ENCODE data around the gene DOLPP1. TPM values are rescaled to one million over a fixed set of nuclear protein-coding genes. Genes with fewer than 3 reads are reported as not detected.
"Not testable (repeated sequence)": the region's sequence is repeated elsewhere in the genome, so short reads cannot be mapped to it uniquely, and the experiment has no call there.

Gene DOLPP1
- polyA plus RNA-seq, 1 experiment: 17.6 TPM

GRCh38 chr9:129109952-129110739 is 29.2 kb downstream of the DOLPP1 start:
- POLR2A ChIA-PET: no interaction called here

GRCh38 chr9:129110740-129111527 is 30.0 kb downstream of the DOLPP1 start, which contains the start of the genes CRAT and PTPA:
Gene CRAT (minus strand): TSS chr9:129110793. CDS start chr9:129110509, 284 bp downstream.
Gene PTPA (plus strand): TSS chr9:129111415. CDS start chr9:129111601, 186 bp downstream.
- peaks cover 12% of the 10 kb centered on the region for H3K36me3 ChIP-seq (ENCODE audit: control insufficient read depth, insufficient read depth, low read length)
- no peaks in the 10 kb centered on the region for H3K27me3 ChIP-seq (ENCODE audit: control insufficient read depth, insufficient read depth, low read length)
- no peak for TF ChIP-seq CTCF (IDR thresholded peaks at IDR 0.05; ENCODE audit: insufficient read depth, low read depth, low read length)
- CTCF ChIA-PET: interaction anchor here (1.6 to 2.6 kb wide), 2 partner anchors 8 to 20 kb away, joined by 5 to 6 read pairs; no protein-coding TSS in a partner anchor
- H3K4me3 ChIP-seq (ENCODE audit: low read depth, low read length): peak within 1 kb of the TSS; percentile 98
- POLR2A ChIA-PET: no interaction called here
- peak; percentile 50 for DNase-seq (ENCODE audit: low read depth)

More at GRCh38 chr9:129109952-129110739, 29.2 kb downstream of the DOLPP1 start:
- no peak for DNase-seq (ENCODE audit: low read depth)
- CTCF ChIA-PET: interaction anchor here (1.0 to 1.6 kb wide), 3 partner anchors 21 to 514 kb away, joined by 4 to 6 read pairs (median 4); no protein-coding TSS in a partner anchor
- TF ChIP-seq CTCF (IDR thresholded peaks at IDR 0.05; ENCODE audit: insufficient read depth, low read depth, low read length): no peak
- Histone ChIP-seq H3K27me3 (ENCODE audit: control insufficient read depth, insufficient read depth, low read length) (no peaks in the 10 kb centered on the region), H3K36me3 (ENCODE audit: control insufficient read depth, insufficient read depth, low read length) (peaks cover 15% of the 10 kb centered on the region), H3K4me3 (ENCODE audit: low read depth, low read length) (peak overlapping the region; percentile 98)

- Histone ChIP-seq H3K36me3 (ENCODE audit: control insufficient read depth, insufficient read depth, low read length) (peaks cover 8% of the 10 kb centered on the region), H3K27me3 (ENCODE audit: control insufficient read depth, insufficient read depth, low read length) (no peaks in the 10 kb centered on the region), H3K4me3 (ENCODE audit: low read depth, low read length) (peak overlapping the region; percentile 98)
- ChIA-PET POLR2A (no interaction called here), CTCF (interaction anchor here (1.2 to 2.6 kb wide), 4 partner anchors 9 to 514 kb away, joined by 3 to 5 read pairs (median 3); partner anchors contain the start of genes C9orf50 and NTMT1)
- no peak for DNase-seq (ENCODE audit: low read depth)
- TF ChIP-seq CTCF (IDR thresholded peaks at IDR 0.05; ENCODE audit: insufficient read depth, low read depth, low read length): no peak
These were observed 30.7 kb downstream of the DOLPP1 start for GRCh38 chr9:129111528-129112151.

GRCh38 chr9:129112526-129112925 is 31.6 kb downstream of the DOLPP1 start:
- CTCF ChIA-PET: interaction anchor here (0.6 to 2.6 kb wide), 6 partner anchors 9 to 513 kb away, joined by 3 to 5 read pairs (median 3); partner anchors contain the start of genes C9orf50 and NTMT1
- H3K27me3 ChIP-seq (ENCODE audit: control insufficient read depth, insufficient read depth, low read length); H3K36me3 ChIP-seq (ENCODE audit: control insufficient read depth, insufficient read depth, low read length); POLR2A ChIA-PET; DNase-seq (ENCODE audit: low read depth): not testable (repeated sequence)
- H3K4me3 ChIP-seq (ENCODE audit: low read depth, low read length): peak overlapping the region; percentile 98

- DNase-seq (ENCODE audit: low read depth): no peak
- ChIA-PET POLR2A (no interaction called here), CTCF (interaction anchor here (0.6 to 4.0 kb wide), 4 partner anchors 18 to 56 kb away, joined by 3 to 12 read pairs (median 4); no protein-coding TSS in a partner anchor)
- no peak for TF ChIP-seq CTCF (IDR thresholded peaks at IDR 0.05; ENCODE audit: insufficient read depth, low read depth, low read length)
- H3K4me3 ChIP-seq (ENCODE audit: low read depth, low read length): no peak overlapping the region
- no peaks in the 10 kb centered on the region for H3K36me3 ChIP-seq (ENCODE audit: control insufficient read depth, insufficient read depth, low read length)
- H3K27me3 ChIP-seq (ENCODE audit: control insufficient read depth, insufficient read depth, low read length): no peaks in the 10 kb centered on the region
These were observed 32.9 kb downstream of the DOLPP1 start for GRCh38 chr9:129113645-129114304.
